KMS-11 (cell line): Measurements from ENCODE around the gene ERMP1.

Source experiments
- H2AFZ ChIP-seq: fragments of 200-600 bp; sonication (generic); 2 replicates; pipeline ENCODE4 v1.6.1; 2016; ENCODE audit warnings: antibody characterized with exemption, mixed run types, low read depth
- H3K27ac ChIP-seq: fragments of 200-600 bp; sonication (generic); 2 replicates; pipeline ENCODE4 v1.6.1; 2016; ENCODE audit warnings: mild to moderate bottlenecking, mixed run types
- H3K27me3 ChIP-seq: fragments of 200-600 bp; sonication (generic); 2 replicates; pipeline ENCODE4 v1.6.1; 2017; ENCODE audit warnings: mild to moderate bottlenecking, low read depth, mixed run types, moderate library complexity; ENCODE audit not compliant: insufficient read depth
- H3K36me3 ChIP-seq: fragments of 200-600 bp; sonication (generic); 2 replicates; pipeline ENCODE4 v1.6.1; 2017; ENCODE audit warnings: mild to moderate bottlenecking, mixed run types; ENCODE audit not compliant: insufficient read depth
- H3K4me1 ChIP-seq: fragments of 200-600 bp; sonication (generic); 2 replicates; pipeline ENCODE4 v1.6.1; 2016; ENCODE audit warnings: mild to moderate bottlenecking, low read depth, mixed run types; ENCODE audit not compliant: poor library complexity, severe bottlenecking
- H3K4me2 ChIP-seq: fragments of 200-600 bp; sonication (generic); 2 replicates; pipeline ENCODE4 v1.7.0; 2016; ENCODE audit warnings: mild to moderate bottlenecking, mixed run types
- H3K4me3 ChIP-seq: fragments of 200-600 bp; sonication (generic); IDR thresholded peaks from 2 replicates; pipeline ENCODE4 v1.6.1; 2017; ENCODE audit warnings: low read depth, low read length, mixed read lengths; ENCODE audit not compliant: insufficient read depth
- H3K79me2 ChIP-seq: fragments of 200-600 bp; sonication (generic); 2 replicates; pipeline ENCODE4 v1.6.1; 2016; ENCODE audit warnings: low read depth, mixed run types; ENCODE audit not compliant: insufficient read depth
- H3K9ac ChIP-seq: fragments of 200-600 bp; sonication (generic); 2 replicates; pipeline ENCODE4 v1.6.1; 2016; ENCODE audit warnings: mild to moderate bottlenecking, mixed run types
- H4K20me1 ChIP-seq: fragments of 200-600 bp; sonication (generic); 2 replicates; pipeline ENCODE4 v1.6.1; 2016; ENCODE audit warnings: mild to moderate bottlenecking, mixed run types; ENCODE audit not compliant: insufficient read depth
- TF ChIP-seq, protein P1 (sequence below): fragments of 200-600 bp; sonication (generic); conservative IDR thresholded peaks from 2 replicates; pipeline ENCODE4 v1.6.1; 2017; ENCODE audit warnings: low read depth, mild to moderate bottlenecking, antibody characterized with exemption, low read length, moderate library complexity, mixed read lengths

ERMP1 gene

DNA sequence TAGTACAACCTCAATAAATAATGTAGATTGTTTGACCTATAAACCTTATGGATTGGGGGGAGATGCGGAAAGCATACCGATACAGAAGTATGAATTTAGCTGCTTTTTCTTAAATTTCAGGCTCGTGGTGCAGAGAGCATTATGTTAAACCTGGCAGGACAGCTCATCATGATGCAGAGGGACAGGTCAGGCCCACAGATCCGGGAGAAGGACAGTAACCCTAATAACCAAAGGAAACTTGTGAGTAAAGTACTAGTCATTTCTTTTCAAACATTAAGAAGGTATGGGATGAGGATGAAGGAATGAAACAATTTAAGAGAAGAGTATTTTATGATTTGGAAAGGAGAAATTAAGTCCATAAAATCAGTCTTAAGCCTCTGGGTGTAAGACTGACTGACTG, 70.5 kb downstream of the ERMP1 start:
- Histone ChIP-seq H3K27ac (peak overlapping the region; percentile 97; the same call in 1 of the 2 replicates), H4K20me1 (no peaks in the 10 kb centered on the region), H3K9ac (no peak overlapping the region), H3K4me3 (no peak overlapping the region), H3K27me3 (no peaks in the 10 kb centered on the region), H3K36me3 (peaks cover 10% of the 10 kb centered on the region; the same call in 1 of the 2 replicates), H3K79me2 (no peaks in the 10 kb centered on the region; the same call in 1 of the 2 replicates), H2AFZ (no peak overlapping the region), H3K4me2 (peak overlapping the region; percentile 72; the same call in 1 of the 2 replicates), H3K4me1 (peaks cover 86% of the 10 kb centered on the region)
- TF ChIP-seq, protein P1, sequence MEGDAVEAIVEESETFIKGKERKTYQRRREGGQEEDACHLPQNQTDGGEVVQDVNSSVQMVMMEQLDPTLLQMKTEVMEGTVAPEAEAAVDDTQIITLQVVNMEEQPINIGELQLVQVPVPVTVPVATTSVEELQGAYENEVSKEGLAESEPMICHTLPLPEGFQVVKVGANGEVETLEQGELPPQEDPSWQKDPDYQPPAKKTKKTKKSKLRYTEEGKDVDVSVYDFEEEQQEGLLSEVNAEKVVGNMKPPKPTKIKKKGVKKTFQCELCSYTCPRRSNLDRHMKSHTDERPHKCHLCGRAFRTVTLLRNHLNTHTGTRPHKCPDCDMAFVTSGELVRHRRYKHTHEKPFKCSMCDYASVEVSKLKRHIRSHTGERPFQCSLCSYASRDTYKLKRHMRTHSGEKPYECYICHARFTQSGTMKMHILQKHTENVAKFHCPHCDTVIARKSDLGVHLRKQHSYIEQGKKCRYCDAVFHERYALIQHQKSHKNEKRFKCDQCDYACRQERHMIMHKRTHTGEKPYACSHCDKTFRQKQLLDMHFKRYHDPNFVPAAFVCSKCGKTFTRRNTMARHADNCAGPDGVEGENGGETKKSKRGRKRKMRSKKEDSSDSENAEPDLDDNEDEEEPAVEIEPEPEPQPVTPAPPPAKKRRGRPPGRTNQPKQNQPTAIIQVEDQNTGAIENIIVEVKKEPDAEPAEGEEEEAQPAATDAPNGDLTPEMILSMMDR = no peak

DNA sequence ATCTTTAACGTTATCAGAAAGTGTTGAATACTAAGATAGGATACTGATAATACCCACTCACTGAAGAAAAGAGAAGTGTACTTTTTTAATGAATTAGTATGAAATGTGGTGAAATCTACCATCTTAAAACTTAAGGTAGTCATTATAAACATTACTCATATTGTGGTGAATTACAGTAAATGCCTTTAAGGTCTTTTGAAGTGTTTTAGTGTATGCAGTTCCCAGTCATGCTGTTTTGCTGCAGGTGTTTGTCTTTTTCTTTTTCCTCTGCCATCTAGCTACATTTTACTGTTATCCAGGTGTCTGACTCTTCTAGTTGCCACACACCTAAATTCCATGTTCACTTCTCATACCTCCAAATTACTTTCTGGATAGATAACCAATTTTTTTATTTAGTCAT, 72.6 kb downstream of the ERMP1 start:
- H3K36me3 ChIP-seq = no peaks in the 10 kb centered on the region; the same call in 1 of the 2 replicates

DNA sequence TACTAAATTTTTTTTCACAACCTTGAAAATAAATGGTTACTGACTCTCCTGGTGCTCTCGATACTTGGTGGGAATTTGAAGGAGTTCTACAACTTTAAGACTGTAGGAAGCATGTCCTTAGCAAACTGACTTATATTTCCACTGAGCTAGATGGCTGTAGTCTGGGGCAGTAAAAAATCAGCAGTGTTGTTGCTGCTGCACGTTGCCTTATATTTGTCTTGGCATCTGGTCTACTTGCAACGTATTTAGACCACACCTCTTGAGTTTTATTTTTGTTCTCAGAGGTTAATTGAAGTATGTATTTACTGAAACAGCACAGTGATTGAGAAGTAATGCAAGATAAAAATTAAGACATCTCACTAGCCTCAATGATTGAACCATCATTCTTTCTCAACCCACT, 76.3 kb downstream of the ERMP1 start:
- no peaks in the 10 kb centered on the region for H3K36me3 ChIP-seq
- H3K27ac ChIP-seq = no peak overlapping the region
- TF ChIP-seq, protein P1 = no peak
- H3K4me1 ChIP-seq = peaks cover 44% of the 10 kb centered on the region
- no peaks in the 10 kb centered on the region for H3K27me3 ChIP-seq
- H2AFZ ChIP-seq = no peak overlapping the region
- H4K20me1 ChIP-seq = no peaks in the 10 kb centered on the region
- H3K4me3 ChIP-seq = no peak overlapping the region
- H3K4me2 ChIP-seq = no peak overlapping the region
- H3K9ac ChIP-seq = no peak overlapping the region
- H3K79me2 ChIP-seq = no peaks in the 10 kb centered on the region

More for the DNA sequence above, 72.6 kb downstream of the ERMP1 start:
- no peak overlapping the region for H2AFZ ChIP-seq
- H3K4me3 ChIP-seq = no peak overlapping the region
- TF ChIP-seq, protein P1 = no peak
- no peak overlapping the region for H3K9ac ChIP-seq
- H3K79me2 ChIP-seq = no peaks in the 10 kb centered on the region
- no peaks in the 10 kb centered on the region for H4K20me1 ChIP-seq
- peaks cover 69% of the 10 kb centered on the region for H3K4me1 ChIP-seq
- no peaks in the 10 kb centered on the region for H3K27me3 ChIP-seq
- H3K4me2 ChIP-seq = no peak overlapping the region; the same call in 1 of the 2 replicates
- H3K27ac ChIP-seq = no peak overlapping the region

DNA sequence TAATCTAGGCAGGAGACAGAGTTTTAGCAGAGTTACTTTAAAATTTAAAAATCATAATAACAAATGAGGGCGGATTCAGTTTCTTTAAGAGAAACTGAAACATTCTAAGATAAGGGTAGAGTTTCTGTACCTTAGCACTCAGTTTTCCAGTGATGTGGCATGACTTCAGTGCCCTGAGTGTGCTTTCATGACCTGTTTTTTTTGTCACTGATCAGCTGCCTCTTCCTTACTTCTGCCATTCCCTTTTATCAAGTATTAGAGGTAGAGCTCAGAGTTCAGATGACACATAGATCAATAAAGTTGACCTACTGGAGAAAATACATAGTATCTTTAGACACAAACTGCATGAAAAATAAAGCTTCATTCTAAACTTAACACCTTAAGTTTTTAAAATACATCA, 82.3 kb downstream of the ERMP1 start:
- no peak overlapping the region for H2AFZ ChIP-seq
- H3K4me2 ChIP-seq = peak overlapping the region; percentile 43
- no peaks in the 10 kb centered on the region for H4K20me1 ChIP-seq
- H3K79me2 ChIP-seq = no peaks in the 10 kb centered on the region
- H3K4me3 ChIP-seq = no peak overlapping the region
- peaks cover 6% of the 10 kb centered on the region; the same call in 1 of the 2 replicates for H3K36me3 ChIP-seq
- no peaks in the 10 kb centered on the region for H3K27me3 ChIP-seq
- TF ChIP-seq, protein P1 = no peak
- H3K9ac ChIP-seq = no peak overlapping the region
- peak overlapping the region; percentile 54; the same call in 1 of the 2 replicates for H3K27ac ChIP-seq
- H3K4me1 ChIP-seq = peaks cover 55% of the 10 kb centered on the region
